HepG2 (cell line): ENCODE measurements around the gene KAZN. TPM values are rescaled to one million over a fixed set of nuclear protein-coding genes. Genes with fewer than 3 reads are reported as not detected.

Experiments
- ATAC-seq: fragments of 200-7000 bp; cut with Tn5 transposase; 3 replicates; pipeline ENCODE4 v1.9.1; 2020; ENCODE audit warnings: mild to moderate bottlenecking, moderate library complexity
- BruUV-seq: library from RNA; stranded (reverse); fragments of 400-500 nt; replicated peaks from 2 replicates; lab custom pipeline; 2021; lab: Mats Ljungman, UMichigan
- CTCF ChIA-PET: fragments of 300-600 bp; formaldehyde crosslinking; extraction: SDS; loops from one replicate; lab custom pipeline; 2021; ENCODE audit warnings: low total read pairs, inconsistent platforms, low intra/inter-chr PET ratio; lab: Yijun Ruan, JAX
- POLR2A ChIA-PET: fragments of 350-600 bp; sonication (Branson Sonifier 250); formaldehyde crosslinking; loops from one replicate; lab custom pipeline; 2020; ENCODE audit warnings: antibody characterized with exemption, inconsistent platforms; lab: Yijun Ruan, JAX
- DNase-seq: peaks from one replicate; pipeline ENCODE4 v3.0.0-alpha.2; 2015; ENCODE audit warnings: low spot score
- FAIRE-seq: peaks from 3 replicates; lab custom pipeline; 2011; peaks lifted over from hg19 to GRCh38; lab: Jason Lieb, UNC
- H2AFZ ChIP-seq: one replicate; pipeline ENCODE4 v1.6.1; 2011; ENCODE audit warnings: low read length, inconsistent platforms
- H3K27ac ChIP-seq: fragments of 300-600 bp; 3 replicates; pipeline ENCODE4 v1.8.0; 2011; ENCODE audit warnings: mixed run types, mild to moderate bottlenecking, mixed read lengths, low read length, inconsistent platforms; ENCODE audit not compliant: insufficient read depth; ENCODE audit errors: extremely low read length
- H3K27me3 ChIP-seq, 2 experiments: fragments of 200-600 bp in 1 of 2; 2 replicates in 1 of 2; 3 replicates in 1 of 2; pipeline versions ENCODE4 v1.6.0 to v1.8.0; 2011; ENCODE audit warnings: low read length in 2 of 2, mild to moderate bottlenecking in 2 of 2, moderate library complexity in 2 of 2, inconsistent platforms in 1 of 2; ENCODE audit not compliant: insufficient read depth in 2 of 2, control insufficient read depth in 1 of 2
- H3K36me3 ChIP-seq, 2 experiments: fragments of 200-600 bp in 1 of 2; replicated peaks in 1 of 2; 2 replicates in 1 of 2; 3 replicates in 1 of 2; pipeline versions ENCODE4 v1.5.1 to v1.8.0; 2011; ENCODE audit warnings: low read length in 2 of 2, inconsistent platforms in 1 of 2; ENCODE audit not compliant: insufficient read depth in 2 of 2, control insufficient read depth in 1 of 2
- H3K4me1 ChIP-seq: 2 replicates; pipeline ENCODE4 v1.5.1; 2012; ENCODE audit warnings: low read length, inconsistent platforms; ENCODE audit not compliant: insufficient read depth
- H3K4me2 ChIP-seq: 2 replicates; pipeline ENCODE4 v1.6.0; 2011; ENCODE audit warnings: low read depth, low read length, inconsistent platforms
- H3K4me3 ChIP-seq, 3 experiments: fragments of 200-600 bp in 1 of 3; sonication (generic), shearing (Covaris generic) in 1 of 3; replicated peaks in 1 of 3; 2 replicates each; pipeline ENCODE4 v1.5.1; 2011 to 2016; ENCODE audit warnings: low read length in 3 of 3, inconsistent platforms in 2 of 3, low read depth in 2 of 3, mild to moderate bottlenecking in 2 of 3, control low read depth in 1 of 3, mixed read lengths in 1 of 3; ENCODE audit not compliant: insufficient read depth in 1 of 3
- H3K79me2 ChIP-seq: one replicate; pipeline ENCODE4 v1.6.1; 2011; ENCODE audit warnings: low read length, inconsistent platforms; ENCODE audit not compliant: insufficient read depth
- H3K9ac ChIP-seq: 2 replicates; pipeline ENCODE4 v1.6.0; 2011; ENCODE audit warnings: mild to moderate bottlenecking, low read depth, low read length, inconsistent platforms; ENCODE audit not compliant: insufficient read depth
- H3K9me3 ChIP-seq: 2 replicates; pipeline ENCODE4 v1.5.1; 2012; ENCODE audit warnings: mild to moderate bottlenecking, low read length
- H4K20me1 ChIP-seq: 2 replicates; pipeline ENCODE4 v1.6.0; 2011; ENCODE audit warnings: inconsistent platforms, mild to moderate bottlenecking, low read length, moderate library complexity; ENCODE audit not compliant: insufficient read depth
- CHD4 ChIP-seq: fragments of 200-600 bp; sonication (generic); IDR thresholded peaks from 2 replicates; pipeline ENCODE4 v1.7.0; 2017; ENCODE audit warnings: mild to moderate bottlenecking, low read length, borderline replicate concordance
- FOSL2 ChIP-seq: sonication (generic); formaldehyde crosslinking; IDR thresholded peaks from 2 replicates; pipeline ENCODE4 v1.4.0; 2020; ENCODE audit warnings: missing genetic modification reagents
- GZF1 ChIP-seq: sonication (generic); formaldehyde crosslinking; IDR thresholded peaks from 2 replicates; pipeline ENCODE4 v1.5.1; 2020; ENCODE audit warnings: mild to moderate bottlenecking, missing genetic modification reagents
- NFYC ChIP-seq: IDR thresholded peaks from 2 replicates; pipeline ENCODE4 v1.6.1; 2016; ENCODE audit warnings: missing genetic modification reagents, missing compliant biosample characterization
- PHF5A ChIP-seq: IDR thresholded peaks from one replicate; pipeline ENCODE4 v1.6.1; 2018; ENCODE audit warnings: low read depth, missing genetic modification reagents; ENCODE audit not compliant: unreplicated experiment
- PRMT3 ChIP-seq: sonication (generic); formaldehyde crosslinking; IDR thresholded peaks from 2 replicates; pipeline ENCODE4 v1.8.1; 2022; ENCODE audit warnings: low read depth, mild to moderate bottlenecking, moderate library complexity, missing genetic modification reagents, borderline replicate concordance
- SMAD9 ChIP-seq: sonication (generic); formaldehyde crosslinking; IDR thresholded peaks from 2 replicates; pipeline ENCODE4 v1.5.1; 2020; ENCODE audit warnings: mild to moderate bottlenecking, missing genetic modification reagents
- ZMYM3 ChIP-seq: sonication (generic); formaldehyde crosslinking; IDR thresholded peaks from 2 replicates; pipeline ENCODE4 v1.5.1; 2020; ENCODE audit warnings: mild to moderate bottlenecking, missing genetic modification reagents
- ZNF430 ChIP-seq: sonication (generic); formaldehyde crosslinking; IDR thresholded peaks from 2 replicates; pipeline ENCODE4 v1.9.0; 2021; ENCODE audit warnings: mild to moderate bottlenecking, missing genetic modification reagents
- ZNF629 ChIP-seq: sonication (generic); formaldehyde crosslinking; conservative IDR thresholded peaks from 2 replicates; pipeline ENCODE4 v1.5.0; 2020; ENCODE audit warnings: missing genetic modification reagents
- ZNF781 ChIP-seq: sonication (generic); formaldehyde crosslinking; IDR thresholded peaks from 2 replicates; pipeline ENCODE4 v1.5.1; 2020; ENCODE audit warnings: borderline replicate concordance, mild to moderate bottlenecking, missing genetic modification reagents; ENCODE audit errors: not compliant biosample characterization
- ZSCAN9 ChIP-seq: IDR thresholded peaks from 2 replicates; pipeline ENCODE4 v1.6.1; 2016; ENCODE audit warnings: borderline replicate concordance
- WGBS: methylation state at CpG from one replicate; pipeline ENCODE4 v1.1.6; 2017; ENCODE audit warnings: low lambda C conversion rate; 5-methylcytosine and 5-hydroxymethylcytosine counted together
- in situ Hi-C: cut with HindIII; loops from 2 replicates; pipeline ENCODE4 v1.10.0; 2017; ENCODE audit warnings: low pct_unique_long_range_greater_than_20kb; ENCODE audit not compliant: extremely low pct_ligation_motif_present
- intact Hi-C: fragments of 100-400 bp; cut with micrococcal nuclease; formaldehyde crosslinking; loops from one replicate; pipeline ENCODE4 v1.10.0; 2022; ENCODE audit not compliant: unreplicated experiment
- polyA plus RNA-seq, 8 experiments: library from polyadenylated mRNA; depleted of rRNA in 3 of 8; stranded (reverse) in 7 of 8; unstranded in 1 of 8; fragments of >200 nt; fragmentation: Illumina TruSeq in 4 of 8; extraction: Trizol in 4 of 8; gene quantifications; 2 replicates each; pipeline versions ENCODE4 v1.2.1 to v1.2.3, GENCODE V29; 2011 to 2016; ENCODE audit warnings: low read depth in 4 of 8, missing spikeins in 1 of 8, mixed read lengths in 1 of 8; ENCODE audit not compliant: insufficient read depth in 1 of 8
- total RNA-seq, 5 experiments: library from RNA; depleted of rRNA; stranded (reverse); fragments of >200 nt; fragmentation: Illumina TruSeq; extraction: Trizol; gene quantifications; 2 replicates each; pipeline ENCODE4 v1.2.3, GENCODE V29; 2016; ENCODE audit warnings: low read depth in 1 of 5
- TF ChIP-seq, protein P1 (sequence below): sonication (generic); formaldehyde crosslinking; IDR thresholded peaks from 2 replicates; pipeline ENCODE4 v1.4.0; 2020; ENCODE audit warnings: missing genetic modification reagents, mild to moderate bottlenecking, borderline replicate concordance

The KAZN gene
- total and polyA plus RNA-seq, 2 of the 13 experiments (the other 11 are each of a cell fraction or from before 2014, with no cell fraction given) = 10.4 to 13.5 TPM

DNA sequence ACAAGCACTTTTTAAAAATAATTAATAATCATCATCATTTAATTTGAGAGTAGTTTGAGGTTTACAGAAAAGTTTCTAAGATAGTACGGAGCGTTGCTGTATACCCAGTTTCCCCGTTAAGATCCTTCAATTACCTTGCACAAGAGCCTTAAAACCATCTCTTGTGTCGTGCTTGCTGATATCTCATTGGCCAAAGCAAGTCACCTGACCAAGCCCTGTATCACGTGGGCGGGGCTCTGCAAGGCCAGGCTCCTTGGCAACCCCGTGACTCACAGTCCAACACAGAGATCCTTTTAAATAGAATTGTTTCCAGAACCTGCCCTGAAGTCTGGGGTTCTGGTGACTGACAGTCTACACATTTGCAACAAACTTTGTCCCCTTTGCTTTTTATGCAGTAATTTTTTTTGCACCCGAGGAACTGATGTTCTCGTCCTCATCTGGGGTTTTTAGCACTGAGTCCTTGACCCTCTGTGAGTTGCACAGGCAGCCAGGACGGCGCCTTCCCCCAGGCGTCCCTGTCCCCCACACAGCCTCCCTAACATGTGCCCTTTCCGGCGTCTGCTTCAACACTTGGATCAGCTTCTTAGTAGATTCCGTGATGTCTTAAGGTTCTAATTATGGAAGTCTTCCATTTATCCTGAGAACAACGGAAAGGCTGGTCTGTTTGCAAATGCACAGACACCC is 371.8 kb downstream of the KAZN start (continued):
- no peak for TF ChIP-seq GZF1 (CRISPR knock-in tag)
- peak; percentile 78 for TF ChIP-seq NFYC (CRISPR knock-in tag)
- 0 out of 2 replicates have a peak, but pooled peaks have one; percentile 12 for TF ChIP-seq FOSL2 (CRISPR knock-in tag)
- TF ChIP-seq SMAD9 (CRISPR knock-in tag) = no peak
- TF ChIP-seq, all 625 proteins: peak for 6

DNA sequence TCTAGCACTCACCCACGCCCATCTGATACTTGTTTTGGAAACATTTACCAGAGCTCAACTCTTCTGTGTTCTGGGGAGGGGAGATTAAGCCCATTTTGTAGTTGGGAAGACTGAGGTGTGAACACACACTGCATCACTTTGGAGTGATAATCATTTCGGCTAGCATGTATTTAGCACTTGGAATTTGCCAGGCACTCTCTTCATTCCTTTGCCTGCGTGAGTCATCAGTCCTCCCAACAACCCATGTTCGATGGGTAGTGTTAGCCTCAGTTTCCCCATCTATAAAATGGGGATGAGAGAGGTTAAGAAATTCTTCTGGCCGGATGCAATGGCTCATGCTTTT is 372.3 kb downstream of the KAZN start:
- no peaks in the 10 kb centered on the region for H4K20me1 ChIP-seq
- no peak overlapping the region for H2AFZ ChIP-seq
- DNase-seq (no peak), ATAC-seq (no peak), FAIRE-seq (no peak)
- peaks cover 15% of the 10 kb centered on the region for H3K9me3 ChIP-seq
- CTCF ChIA-PET = no interaction called here
- no peak overlapping the region for H3K9ac ChIP-seq
- POLR2A ChIA-PET = no interaction called here
- H3K4me3 ChIP-seq = no peak overlapping the region
- peaks cover 10 to 50% of the 10 kb centered on the region in 2 experiments; a peak in 4 of 5 replicates for H3K36me3 ChIP-seq
- no peak overlapping the region for H3K4me2 ChIP-seq
- in situ Hi-C loops = no loop called here
- intact Hi-C loops = no loop called here
- H3K27me3 ChIP-seq = no peaks in the 10 kb centered on the region
- 90% methylated on average over 5 of the region's 5 CpGs for WGBS
- BruUV-seq = no TSS peak
- TF ChIP-seq, protein P1, sequence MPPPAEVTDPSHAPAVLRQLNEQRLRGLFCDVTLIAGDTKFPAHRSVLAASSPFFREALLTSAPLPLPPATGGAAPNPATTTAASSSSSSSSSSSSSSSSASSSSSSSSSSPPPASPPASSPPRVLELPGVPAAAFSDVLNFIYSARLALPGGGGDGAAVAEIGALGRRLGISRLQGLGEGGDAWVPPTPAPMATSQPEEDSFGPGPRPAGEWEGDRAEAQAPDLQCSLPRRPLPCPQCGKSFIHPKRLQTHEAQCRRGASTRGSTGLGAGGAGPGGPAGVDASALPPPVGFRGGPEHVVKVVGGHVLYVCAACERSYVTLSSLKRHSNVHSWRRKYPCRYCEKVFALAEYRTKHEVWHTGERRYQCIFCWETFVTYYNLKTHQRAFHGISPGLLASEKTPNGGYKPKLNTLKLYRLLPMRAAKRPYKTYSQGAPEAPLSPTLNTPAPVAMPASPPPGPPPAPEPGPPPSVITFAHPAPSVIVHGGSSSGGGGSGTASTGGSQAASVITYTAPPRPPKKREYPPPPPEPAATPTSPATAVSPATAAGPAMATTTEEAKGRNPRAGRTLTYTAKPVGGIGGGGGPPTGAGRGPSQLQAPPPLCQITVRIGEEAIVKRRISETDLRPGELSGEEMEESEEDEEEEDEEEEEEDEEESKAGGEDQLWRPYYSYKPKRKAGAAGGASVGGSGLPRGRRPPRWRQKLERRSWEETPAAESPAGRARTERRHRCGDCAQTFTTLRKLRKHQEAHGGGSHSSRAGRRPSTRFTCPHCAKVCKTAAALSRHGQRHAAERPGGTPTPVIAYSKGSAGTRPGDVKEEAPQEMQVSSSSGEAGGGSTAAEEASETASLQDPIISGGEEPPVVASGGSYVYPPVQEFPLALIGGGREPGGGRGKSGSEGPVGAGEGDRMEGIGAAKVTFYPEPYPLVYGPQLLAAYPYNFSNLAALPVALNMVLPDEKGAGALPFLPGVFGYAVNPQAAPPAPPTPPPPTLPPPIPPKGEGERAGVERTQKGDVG = no peak
- peak; percentile 95 for TF ChIP-seq ZNF629 (CRISPR knock-in tag)
- TF ChIP-seq PRMT3 (CRISPR knock-in tag) = no peak
- TF ChIP-seq ZNF430 (CRISPR knock-in tag) = no peak
- no peak for TF ChIP-seq ZNF781 (CRISPR knock-in tag)
- TF ChIP-seq ZSCAN9 (CRISPR knock-in tag) = no peak
- TF ChIP-seq CHD4 = peak; percentile 75
- TF ChIP-seq PHF5A = no peak
- TF ChIP-seq ZMYM3 (CRISPR knock-in tag) = peak; percentile 77
- peak overlapping the region; percentile 14 for H3K27ac ChIP-seq
- H3K4me1 ChIP-seq = peaks cover 21% of the 10 kb centered on the region; the same call in 1 of the 2 replicates
- H3K79me2 ChIP-seq = peaks cover 9% of the 10 kb centered on the region
